MM.1S (cell line): ENCODE results near the gene PCDHB16.
A peak's percentile ranks its signal among the peaks of the same experiment; 100 is the strongest.
"Not testable (repeated sequence)": the region's sequence is repeated elsewhere in the genome, so short reads cannot be mapped to it uniquely, and the experiment has no call there.

ENCODE experiments used
- DNase-seq: peaks from one replicate; pipeline ENCODE4 v3.0.0-alpha.2; 2015
- H2AFZ ChIP-seq: fragments of 300-600 bp; sonication (generic); 2 replicates; pipeline ENCODE4 v1.6.0; 2016; ENCODE audit warnings: antibody characterized with exemption, low read length
- H3F3A ChIP-seq: fragments of 300-600 bp; sonication (generic); 2 replicates; pipeline ENCODE4 v1.6.1; 2016; ENCODE audit warnings: mild to moderate bottlenecking, antibody characterized with exemption, low read length, moderate library complexity, mixed read lengths; ENCODE audit not compliant: insufficient read depth
- H3K27ac ChIP-seq: fragments of 300-600 bp; sonication (generic); 2 replicates; pipeline ENCODE4 v1.5.1; 2016; ENCODE audit warnings: mild to moderate bottlenecking, low read length
- H3K27me3 ChIP-seq: fragments of 300-600 bp; sonication (generic); replicated peaks from 2 replicates; pipeline ENCODE4 v1.6.0; 2016; ENCODE audit warnings: low read length; ENCODE audit not compliant: insufficient read depth
- H3K36me3 ChIP-seq: fragments of 300-600 bp; sonication (generic); replicated peaks from 2 replicates; pipeline ENCODE4 v1.6.1; 2016; ENCODE audit warnings: mild to moderate bottlenecking, low read length, mixed read lengths; ENCODE audit not compliant: insufficient read depth
- H3K4me1 ChIP-seq: fragments of 300-600 bp; sonication (generic); 2 replicates; pipeline ENCODE4 v1.6.1; 2016; ENCODE audit warnings: low read length, mixed read lengths
- H3K4me2 ChIP-seq: fragments of 300-600 bp; sonication (generic); 2 replicates; pipeline ENCODE4 v1.6.0; 2016; ENCODE audit warnings: low read depth, low read length
- H3K4me3 ChIP-seq: fragments of 300-600 bp; sonication (generic); 2 replicates; pipeline ENCODE4 v1.5.1; 2016; ENCODE audit warnings: low read length, mixed read lengths
- H3K79me2 ChIP-seq: fragments of 300-600 bp; sonication (generic); 2 replicates; pipeline ENCODE4 v1.6.1; 2016; ENCODE audit warnings: mixed run types, low read length, mixed read lengths
- H3K9ac ChIP-seq: fragments of 300-600 bp; sonication (generic); 2 replicates; pipeline ENCODE4 v1.6.1; 2016; ENCODE audit warnings: low read length, mixed read lengths
- H3K9me2 ChIP-seq: fragments of 300-600 bp; sonication (generic); replicated peaks from 2 replicates; pipeline ENCODE4 v1.6.1; 2016; ENCODE audit warnings: mild to moderate bottlenecking, low read length, mixed read lengths; ENCODE audit not compliant: insufficient read depth
- H3K9me3 ChIP-seq: fragments of 300-600 bp; sonication (generic); replicated peaks from 2 replicates; pipeline ENCODE4 v1.6.1; 2016; ENCODE audit warnings: mild to moderate bottlenecking, low read length, mixed read lengths; ENCODE audit not compliant: insufficient read depth
- H4K20me1 ChIP-seq: fragments of 300-600 bp; sonication (generic); 2 replicates; pipeline ENCODE4 v1.6.1; 2016; ENCODE audit warnings: mild to moderate bottlenecking, low read length, moderate library complexity, mixed read lengths; ENCODE audit not compliant: insufficient read depth
- EZH2 ChIP-seq: fragments of 300-600 bp; sonication (generic); optimal IDR thresholded peaks from 2 replicates; pipeline ENCODE3; 2017; ENCODE audit warnings: low read depth, mild to moderate bottlenecking, antibody characterized with exemption, low read length, mixed read lengths
- EZH2phosphoT487 ChIP-seq: fragments of 300-600 bp; sonication (generic); IDR thresholded peaks from 2 replicates; pipeline ENCODE4 v1.6.1; 2018; ENCODE audit warnings: antibody characterized with exemption, low read length
- TF ChIP-seq, protein P1 (sequence below): fragments of 300-600 bp; sonication (generic); IDR thresholded peaks from 2 replicates; pipeline ENCODE4 v1.5.1; 2016; ENCODE audit warnings: antibody characterized with exemption, low read length, mixed read lengths

The PCDHB16 gene

DNA sequence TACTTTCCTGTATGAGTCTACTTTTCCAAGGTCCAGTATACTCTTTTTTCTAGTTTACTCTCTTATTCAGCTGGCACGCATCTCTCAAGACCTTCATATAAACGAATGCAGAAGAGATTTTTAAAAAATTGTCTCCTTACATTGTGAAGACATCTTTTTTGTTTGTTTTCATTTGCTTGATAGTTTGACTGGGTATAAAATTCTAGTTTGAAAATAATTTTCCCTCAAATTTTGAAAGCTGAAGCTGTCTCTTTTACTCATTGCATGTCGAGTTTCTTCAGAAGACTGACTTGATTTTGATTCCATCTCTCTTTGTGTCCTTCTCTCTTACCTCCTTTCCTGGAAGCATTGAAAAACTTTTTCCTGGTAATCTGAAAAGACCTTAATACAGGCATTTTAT, 14.2 kb downstream of the PCDHB16 start:
- TF ChIP-seq EZH2 (no peak), EZH2phosphoT487 (no peak)
- TF ChIP-seq, protein P1, sequence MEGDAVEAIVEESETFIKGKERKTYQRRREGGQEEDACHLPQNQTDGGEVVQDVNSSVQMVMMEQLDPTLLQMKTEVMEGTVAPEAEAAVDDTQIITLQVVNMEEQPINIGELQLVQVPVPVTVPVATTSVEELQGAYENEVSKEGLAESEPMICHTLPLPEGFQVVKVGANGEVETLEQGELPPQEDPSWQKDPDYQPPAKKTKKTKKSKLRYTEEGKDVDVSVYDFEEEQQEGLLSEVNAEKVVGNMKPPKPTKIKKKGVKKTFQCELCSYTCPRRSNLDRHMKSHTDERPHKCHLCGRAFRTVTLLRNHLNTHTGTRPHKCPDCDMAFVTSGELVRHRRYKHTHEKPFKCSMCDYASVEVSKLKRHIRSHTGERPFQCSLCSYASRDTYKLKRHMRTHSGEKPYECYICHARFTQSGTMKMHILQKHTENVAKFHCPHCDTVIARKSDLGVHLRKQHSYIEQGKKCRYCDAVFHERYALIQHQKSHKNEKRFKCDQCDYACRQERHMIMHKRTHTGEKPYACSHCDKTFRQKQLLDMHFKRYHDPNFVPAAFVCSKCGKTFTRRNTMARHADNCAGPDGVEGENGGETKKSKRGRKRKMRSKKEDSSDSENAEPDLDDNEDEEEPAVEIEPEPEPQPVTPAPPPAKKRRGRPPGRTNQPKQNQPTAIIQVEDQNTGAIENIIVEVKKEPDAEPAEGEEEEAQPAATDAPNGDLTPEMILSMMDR: no peak
- no peaks in the 10 kb centered on the region for H3K9me2 ChIP-seq
- no peak overlapping the region for H3K27ac ChIP-seq
- no peak overlapping the region for H3K4me3 ChIP-seq
- no peak for DNase-seq
- no peak overlapping the region for H3K4me2 ChIP-seq
- no peak overlapping the region for H2AFZ ChIP-seq
- H3K36me3 ChIP-seq: no peaks in the 10 kb centered on the region
- H3K79me2 ChIP-seq: no peaks in the 10 kb centered on the region
- no peaks in the 10 kb centered on the region for H3K9me3 ChIP-seq
- no peaks in the 10 kb centered on the region for H3K4me1 ChIP-seq
- H3K9ac ChIP-seq: no peak overlapping the region
- no peaks in the 10 kb centered on the region for H4K20me1 ChIP-seq
- no peaks in the 10 kb centered on the region for H3F3A ChIP-seq
- no peaks in the 10 kb centered on the region for H3K27me3 ChIP-seq

DNA sequence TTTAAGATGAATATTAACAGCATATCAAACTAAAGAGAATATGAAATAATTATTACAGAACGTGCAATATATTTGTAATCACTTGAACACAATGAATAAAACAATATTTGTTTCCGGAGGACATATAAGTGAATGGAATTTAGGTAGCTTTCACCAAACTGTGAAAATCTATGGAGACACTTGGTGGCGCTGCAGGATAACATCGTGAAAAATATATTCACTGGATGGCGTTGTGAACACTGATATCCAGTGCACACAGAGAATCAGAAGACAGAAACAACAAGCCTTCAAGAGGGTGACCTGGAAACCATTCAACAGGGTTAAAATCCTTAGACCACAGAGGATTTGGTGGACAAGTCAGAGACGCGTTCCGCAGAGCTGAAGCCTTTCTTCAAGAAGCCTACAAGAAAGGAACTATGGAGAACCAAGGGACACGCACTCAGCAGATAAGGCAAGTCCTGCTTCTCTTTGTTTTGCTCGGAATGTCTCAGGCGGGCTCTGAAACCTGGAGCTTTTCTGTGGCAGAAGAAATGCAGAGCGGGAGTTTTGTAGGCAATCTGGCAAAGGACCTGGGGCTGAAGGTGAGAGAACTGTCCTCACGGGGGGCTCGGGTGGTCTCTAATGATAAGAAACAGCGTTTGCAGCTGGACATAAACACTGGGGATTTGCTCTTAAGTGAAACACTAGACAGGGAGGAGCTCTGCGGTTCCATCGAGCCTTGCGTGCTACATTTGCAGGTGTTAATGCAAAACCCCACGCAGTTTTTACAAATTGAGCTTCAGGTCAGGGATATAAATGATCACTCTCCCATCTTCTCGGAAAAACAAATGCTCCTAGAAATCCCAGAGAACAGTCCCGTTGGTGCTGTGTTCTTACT, 17.4 kb downstream of the PCDHB16 start, which contains the start of gene PCDHB11:
Gene PCDHB11, plus strand, starts transcription at position 269 of the 877 bp plus-strand sequence. Its CDS starts 148 bp downstream, at position 417.
- H3K27me3 ChIP-seq: no peaks in the 10 kb centered on the region
- H3K27ac ChIP-seq: no peak within 1 kb of the TSS
- no peaks in the 10 kb centered on the region for H3K4me1 ChIP-seq
- H3K9me3 ChIP-seq: no peaks in the 10 kb centered on the region
- no peaks in the 10 kb centered on the region for H4K20me1 ChIP-seq
- peak; percentile 50 for DNase-seq
- no peaks in the 10 kb centered on the region for H3K79me2 ChIP-seq
- H3K4me3 ChIP-seq: peak within 1 kb of the TSS; percentile 23; the same call in 1 of the 2 replicates
- 0 out of 2 replicates have a peak within 1 kb of the TSS, but pooled peaks have one; percentile 36 for H2AFZ ChIP-seq
- H3K36me3 ChIP-seq: no peaks in the 10 kb centered on the region
- no peaks in the 10 kb centered on the region for H3F3A ChIP-seq
- H3K9me2 ChIP-seq: no peaks in the 10 kb centered on the region
- H3K4me2 ChIP-seq: peak within 1 kb of the TSS; percentile 9; the same call in 1 of the 2 replicates
- no peak within 1 kb of the TSS for H3K9ac ChIP-seq
- no peak for TF ChIP-seq EZH2phosphoT487
- TF ChIP-seq, protein P1: peak; percentile 67

DNA sequence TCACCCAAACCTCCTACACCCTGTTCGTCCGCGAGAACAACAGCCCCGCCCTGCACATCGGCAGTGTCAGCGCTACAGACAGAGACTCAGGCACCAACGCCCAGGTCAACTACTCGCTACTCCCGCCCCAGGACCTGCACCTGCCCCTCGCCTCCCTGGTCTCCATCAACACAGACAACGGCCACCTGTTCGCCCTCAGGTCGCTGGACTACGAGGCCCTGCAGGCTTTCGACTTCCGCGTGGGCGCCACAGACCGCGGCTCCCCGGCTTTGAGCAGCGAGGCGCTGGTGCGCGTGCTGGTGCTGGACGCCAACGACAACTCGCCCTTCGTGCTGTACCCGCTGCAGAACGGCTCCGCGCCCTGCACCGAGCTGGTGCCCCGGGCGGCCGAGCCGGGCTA, 18.9 kb downstream of the PCDHB16 start:
- DNase-seq, H3K9me3 ChIP-seq, H3K36me3 ChIP-seq, H3K4me3 ChIP-seq, H3K9ac ChIP-seq, H3K9me2 ChIP-seq, H3K79me2 ChIP-seq, H3K4me2 ChIP-seq, H3K27ac ChIP-seq, H2AFZ ChIP-seq, H3F3A ChIP-seq, H3K27me3 ChIP-seq, H4K20me1 ChIP-seq, H3K4me1 ChIP-seq: not testable (repeated sequence)

DNA sequence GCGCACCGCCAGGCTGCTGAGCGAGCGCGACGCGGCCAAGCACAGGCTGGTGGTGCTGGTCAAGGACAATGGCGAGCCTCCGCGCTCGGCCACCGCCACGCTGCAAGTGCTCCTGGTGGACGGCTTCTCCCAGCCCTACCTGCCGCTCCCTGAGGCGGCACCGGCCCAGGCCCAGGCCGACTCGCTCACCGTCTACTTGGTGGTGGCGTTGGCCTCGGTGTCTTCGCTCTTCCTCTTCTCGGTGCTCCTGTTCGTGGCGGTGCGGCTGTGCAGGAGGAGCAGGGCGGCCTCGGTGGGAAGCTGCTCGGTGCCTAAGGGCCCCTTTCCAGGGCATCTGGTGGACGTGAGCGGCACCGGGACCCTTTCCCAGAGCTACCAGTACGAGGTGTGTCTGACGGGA, 19.5 kb downstream of the PCDHB16 start:
- not testable (repeated sequence) for H3K4me2 ChIP-seq, H3K9me2 ChIP-seq, H3F3A ChIP-seq, H3K4me1 ChIP-seq, H3K79me2 ChIP-seq, DNase-seq, H4K20me1 ChIP-seq, H2AFZ ChIP-seq, H3K27me3 ChIP-seq, H3K9ac ChIP-seq, H3K36me3 ChIP-seq, H3K9me3 ChIP-seq, H3K27ac ChIP-seq, H3K4me3 ChIP-seq
